ENCODE measurements around the gene PGD.
"Not testable (repeated sequence)": the region's sequence is repeated elsewhere in the genome, so short reads cannot be mapped to it uniquely, and the experiment has no call there.

PGD gene

GRCh38 chr1:10438677-10439163 lies 39.9 kb downstream of the PGD start:
- no peak for DNase-seq

GRCh38 chr1:10440305-10440704 lies 41.4 kb downstream of the PGD start:
- DNase-seq: no peak

- no peak for DNase-seq
Measured at GRCh38 chr1:10440794-10441193, 41.9 kb downstream of the PGD start.

GRCh38 chr1:10444248-10444647 lies 45.4 kb downstream of the PGD start:
- DNase-seq: no peak

GRCh38 chr1:10444795-10445397 lies 46.0 kb downstream of the PGD start:
- DNase-seq: no peak

GRCh38 chr1:10446790-10447422 lies 48.0 kb downstream of the PGD start:
- DNase-seq: no peak

- no peak for DNase-seq
Measured at GRCh38 chr1:10449751-10450150, 50.9 kb downstream of the PGD start, which contains the start of gene CORT. Gene CORT, plus strand, starts transcription at chr1:10450031. Its CDS starts 193 bp downstream, at chr1:10450224.

GRCh38 chr1:10450156-10450814 lies 51.4 kb downstream of the PGD start:
- DNase-seq: no peak

- DNase-seq: no peak
Measured at GRCh38 chr1:10450836-10451235, 52.0 kb downstream of the PGD start.

GRCh38 chr1:10451287-10451686 lies 52.4 kb downstream of the PGD start:
- DNase-seq: no peak

- DNase-seq: no peak
Measured at GRCh38 chr1:10456048-10456447, 57.2 kb downstream of the PGD start.

GRCh38 chr1:10456661-10457060 lies 57.8 kb downstream of the PGD start:
- DNase-seq: no peak

- not testable (repeated sequence) for DNase-seq
Measured at GRCh38 chr1:10457462-10457861, 58.6 kb downstream of the PGD start.

- no peak for DNase-seq
Measured at GRCh38 chr1:10457875-10458274, 59.0 kb downstream of the PGD start.

- DNase-seq: no peak
Measured at GRCh38 chr1:10459184-10459583, 60.3 kb downstream of the PGD start.

- no peak for DNase-seq
Measured at GRCh38 chr1:10467078-10467477, 68.2 kb downstream of the PGD start.

- DNase-seq: no peak
Measured at GRCh38 chr1:10470043-10470442, 71.2 kb downstream of the PGD start.
